HL-60 (cell line): Measurements from ENCODE around the gene DENND1A.

Experiments used
- GABPA ChIP-seq: IDR thresholded peaks from 2 replicates; pipeline ENCODE4 v1.6.1; 2012; ENCODE audit warnings: low read depth
- TF ChIP-seq, protein P1 (sequence below): IDR thresholded peaks from one replicate; pipeline ENCODE4 v1.5.1; 2011; ENCODE audit warnings: low read length, control low read depth, inconsistent platforms; ENCODE audit not compliant: insufficient read depth

DNA sequence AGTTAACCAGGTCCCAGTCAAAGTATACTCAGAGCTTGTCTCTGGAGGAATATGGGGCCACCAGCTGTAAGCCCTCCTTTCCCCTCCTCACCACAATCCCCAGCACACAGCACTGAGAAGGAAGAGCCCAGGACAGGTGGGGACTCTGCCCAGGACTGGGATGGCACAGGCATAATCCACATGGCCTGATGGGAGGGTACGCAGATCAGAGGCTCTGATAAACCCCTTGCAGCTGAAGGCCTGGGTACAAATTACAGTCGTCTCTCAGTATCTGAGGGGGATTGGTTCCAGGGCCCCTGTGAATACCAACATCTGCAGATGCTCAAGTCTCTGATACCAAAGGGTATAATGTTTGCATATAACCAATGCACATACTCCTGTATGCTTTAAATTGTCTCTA is 328.1 kb downstream of the DENND1A start:
- TF ChIP-seq, protein P1, sequence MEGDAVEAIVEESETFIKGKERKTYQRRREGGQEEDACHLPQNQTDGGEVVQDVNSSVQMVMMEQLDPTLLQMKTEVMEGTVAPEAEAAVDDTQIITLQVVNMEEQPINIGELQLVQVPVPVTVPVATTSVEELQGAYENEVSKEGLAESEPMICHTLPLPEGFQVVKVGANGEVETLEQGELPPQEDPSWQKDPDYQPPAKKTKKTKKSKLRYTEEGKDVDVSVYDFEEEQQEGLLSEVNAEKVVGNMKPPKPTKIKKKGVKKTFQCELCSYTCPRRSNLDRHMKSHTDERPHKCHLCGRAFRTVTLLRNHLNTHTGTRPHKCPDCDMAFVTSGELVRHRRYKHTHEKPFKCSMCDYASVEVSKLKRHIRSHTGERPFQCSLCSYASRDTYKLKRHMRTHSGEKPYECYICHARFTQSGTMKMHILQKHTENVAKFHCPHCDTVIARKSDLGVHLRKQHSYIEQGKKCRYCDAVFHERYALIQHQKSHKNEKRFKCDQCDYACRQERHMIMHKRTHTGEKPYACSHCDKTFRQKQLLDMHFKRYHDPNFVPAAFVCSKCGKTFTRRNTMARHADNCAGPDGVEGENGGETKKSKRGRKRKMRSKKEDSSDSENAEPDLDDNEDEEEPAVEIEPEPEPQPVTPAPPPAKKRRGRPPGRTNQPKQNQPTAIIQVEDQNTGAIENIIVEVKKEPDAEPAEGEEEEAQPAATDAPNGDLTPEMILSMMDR, result no peak
- TF ChIP-seq GABPA, result no peak
